SHP77 treated with DMSO at 0.1 percent for 48 hours (cell line): Measurements from ENCODE around the gene PPP5C.

ENCODE experiments used
- DNase-seq: peaks from one replicate; lab custom pipeline; 2025; lab: John Stamatoyannopoulos, UW

The PPP5C gene

GRCh38 chr19:46330319-46330918, 16.5 kb upstream of the PPP5C start:
- no peak for DNase-seq

GRCh38 chr19:46337487-46337886, 9.4 kb upstream of the PPP5C start:
- DNase-seq, result no peak

- no peak for DNase-seq
Measured at GRCh38 chr19:46339446-46339845, 7.4 kb upstream of the PPP5C start.

GRCh38 chr19:46340051-46340659, 6.7 kb upstream of the PPP5C start:
- no peak for DNase-seq

- no peak for DNase-seq
Measured at GRCh38 chr19:46341937-46342336, 5.0 kb upstream of the PPP5C start.

- no peak for DNase-seq
Measured at GRCh38 chr19:46344363-46344762, 2.5 kb upstream of the PPP5C start.

GRCh38 chr19:46345157-46345556, 1.7 kb upstream of the PPP5C start:
- no peak for DNase-seq

- DNase-seq, result no peak
Measured at GRCh38 chr19:46347572-46347883, 641 bp downstream of the PPP5C start.

GRCh38 chr19:46347985-46348384, 1.1 kb downstream of the PPP5C start:
- no peak for DNase-seq

GRCh38 chr19:46349311-46349993, 2.6 kb downstream of the PPP5C start:
- DNase-seq, result no peak

- no peak for DNase-seq
Measured at GRCh38 chr19:46350029-46350757, 3.3 kb downstream of the PPP5C start.

GRCh38 chr19:46350758-46351159, 3.9 kb downstream of the PPP5C start:
- no peak for DNase-seq

- no peak for DNase-seq
Measured at GRCh38 chr19:46351241-46352041, 4.6 kb downstream of the PPP5C start.

- no peak for DNase-seq
Measured at GRCh38 chr19:46353730-46354528, 7.0 kb downstream of the PPP5C start.

GRCh38 chr19:46355234-46356148, 8.6 kb downstream of the PPP5C start:
- DNase-seq, result no peak

- no peak for DNase-seq
Measured at GRCh38 chr19:46356149-46357055, 9.5 kb downstream of the PPP5C start.

- no peak for DNase-seq
Measured at GRCh38 chr19:46357846-46358583, 11.1 kb downstream of the PPP5C start.

GRCh38 chr19:46361915-46362314, 15.0 kb downstream of the PPP5C start:
- no peak for DNase-seq
